Measurements from ENCODE around the gene TRIM2.

TRIM2 gene

DNA sequence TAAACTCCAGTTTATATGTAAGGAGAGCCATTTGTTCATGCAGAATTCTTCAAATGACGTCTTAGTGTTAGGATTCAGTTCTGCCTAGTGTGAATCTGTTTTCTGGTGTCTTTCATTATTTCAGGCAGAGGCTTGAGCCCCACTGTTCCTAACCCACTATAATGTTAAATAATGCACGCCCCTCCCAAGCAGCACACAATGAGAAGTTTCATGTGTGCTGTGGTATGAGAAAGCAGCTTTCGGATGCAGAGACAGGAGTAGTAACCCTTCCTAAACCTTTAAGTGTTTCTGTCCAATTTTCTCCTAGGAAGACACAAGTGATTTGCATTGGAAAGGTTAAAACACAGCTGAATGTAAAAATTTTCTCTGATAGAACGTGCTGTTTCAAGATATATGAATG, 54.5 kb downstream of the TRIM2 start:
- Histone ChIP-seq H3K9me2 (replicated peaks; ENCODE audit: insufficient read depth, low read length) (no peaks in the 10 kb centered on the region), H2AFZ (ENCODE audit: low read length) (no peak overlapping the region), H3K27me3 (replicated peaks; ENCODE audit: insufficient read depth, low read length) (no peaks in the 10 kb centered on the region), H3K9ac (ENCODE audit: low read length) (no peak overlapping the region), H3K4me3 (ENCODE audit: low read length) (no peak overlapping the region), H3K36me3 (replicated peaks; ENCODE audit: insufficient read depth, low read length) (no peaks in the 10 kb centered on the region), H4K20me1 (ENCODE audit: insufficient read depth, low read length) (no peaks in the 10 kb centered on the region), H3K27ac (ENCODE audit: low read length) (no peak overlapping the region), H3K79me2 (ENCODE audit: low read length) (no peaks in the 10 kb centered on the region), H3K9me3 (replicated peaks; ENCODE audit: insufficient read depth, low read length) (no peaks in the 10 kb centered on the region), H3F3A (ENCODE audit: insufficient read depth, low read length) (no peaks in the 10 kb centered on the region), H3K4me2 (ENCODE audit: low read depth, low read length) (no peak overlapping the region), H3K4me1 (ENCODE audit: low read length) (no peaks in the 10 kb centered on the region)
- no peak for TF ChIP-seq EZH2 (optimal IDR thresholded peaks at IDR 0.05; ENCODE audit: low read depth, low read length)
- no peak for TF ChIP-seq EZH2phosphoT487 (IDR thresholded peaks at IDR 0.05; ENCODE audit: low read length)
- TF ChIP-seq, protein P1, sequence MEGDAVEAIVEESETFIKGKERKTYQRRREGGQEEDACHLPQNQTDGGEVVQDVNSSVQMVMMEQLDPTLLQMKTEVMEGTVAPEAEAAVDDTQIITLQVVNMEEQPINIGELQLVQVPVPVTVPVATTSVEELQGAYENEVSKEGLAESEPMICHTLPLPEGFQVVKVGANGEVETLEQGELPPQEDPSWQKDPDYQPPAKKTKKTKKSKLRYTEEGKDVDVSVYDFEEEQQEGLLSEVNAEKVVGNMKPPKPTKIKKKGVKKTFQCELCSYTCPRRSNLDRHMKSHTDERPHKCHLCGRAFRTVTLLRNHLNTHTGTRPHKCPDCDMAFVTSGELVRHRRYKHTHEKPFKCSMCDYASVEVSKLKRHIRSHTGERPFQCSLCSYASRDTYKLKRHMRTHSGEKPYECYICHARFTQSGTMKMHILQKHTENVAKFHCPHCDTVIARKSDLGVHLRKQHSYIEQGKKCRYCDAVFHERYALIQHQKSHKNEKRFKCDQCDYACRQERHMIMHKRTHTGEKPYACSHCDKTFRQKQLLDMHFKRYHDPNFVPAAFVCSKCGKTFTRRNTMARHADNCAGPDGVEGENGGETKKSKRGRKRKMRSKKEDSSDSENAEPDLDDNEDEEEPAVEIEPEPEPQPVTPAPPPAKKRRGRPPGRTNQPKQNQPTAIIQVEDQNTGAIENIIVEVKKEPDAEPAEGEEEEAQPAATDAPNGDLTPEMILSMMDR (IDR thresholded peaks at IDR 0.05; ENCODE audit: low read length) = no peak
- no peak for DNase-seq

DNA sequence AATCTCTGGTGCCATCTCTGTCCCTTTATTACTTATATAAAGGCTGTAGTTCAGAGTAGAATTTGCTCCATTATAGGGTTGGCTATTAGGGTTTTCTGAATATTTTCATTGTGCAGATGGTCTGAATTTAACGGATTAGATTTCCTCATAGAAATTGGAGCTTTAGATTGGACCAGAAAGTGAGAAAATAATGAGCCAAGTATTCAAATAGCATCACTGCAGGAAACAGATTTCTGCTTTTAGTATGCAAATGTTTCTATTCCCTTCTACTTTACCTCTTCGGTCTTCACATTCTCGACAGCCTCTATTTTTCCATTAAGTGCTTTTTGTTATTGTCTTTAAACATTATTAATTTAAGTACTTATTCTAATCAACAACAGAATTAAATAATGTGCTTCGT, 55.4 kb downstream of the TRIM2 start:
- Histone ChIP-seq H3K4me1 (ENCODE audit: low read length) (no peaks in the 10 kb centered on the region), H3K79me2 (ENCODE audit: low read length) (no peaks in the 10 kb centered on the region), H3K27ac (ENCODE audit: low read length) (no peak overlapping the region), H3K4me2 (ENCODE audit: low read depth, low read length) (no peak overlapping the region), H3K9me2 (replicated peaks; ENCODE audit: insufficient read depth, low read length) (no peaks in the 10 kb centered on the region), H3K27me3 (replicated peaks; ENCODE audit: insufficient read depth, low read length) (no peaks in the 10 kb centered on the region), H3K9me3 (replicated peaks; ENCODE audit: insufficient read depth, low read length) (no peaks in the 10 kb centered on the region), H3F3A (ENCODE audit: insufficient read depth, low read length) (no peaks in the 10 kb centered on the region), H3K9ac (ENCODE audit: low read length) (no peak overlapping the region), H3K36me3 (replicated peaks; ENCODE audit: insufficient read depth, low read length) (no peaks in the 10 kb centered on the region), H4K20me1 (ENCODE audit: insufficient read depth, low read length) (no peaks in the 10 kb centered on the region), H3K4me3 (ENCODE audit: low read length) (no peak overlapping the region), H2AFZ (ENCODE audit: low read length) (no peak overlapping the region)
- DNase-seq = no peak
- TF ChIP-seq, protein P1 (IDR thresholded peaks at IDR 0.05; ENCODE audit: low read length) = no peak
- TF ChIP-seq EZH2phosphoT487 (IDR thresholded peaks at IDR 0.05; ENCODE audit: low read length) = no peak
- no peak for TF ChIP-seq EZH2 (optimal IDR thresholded peaks at IDR 0.05; ENCODE audit: low read depth, low read length)

DNA sequence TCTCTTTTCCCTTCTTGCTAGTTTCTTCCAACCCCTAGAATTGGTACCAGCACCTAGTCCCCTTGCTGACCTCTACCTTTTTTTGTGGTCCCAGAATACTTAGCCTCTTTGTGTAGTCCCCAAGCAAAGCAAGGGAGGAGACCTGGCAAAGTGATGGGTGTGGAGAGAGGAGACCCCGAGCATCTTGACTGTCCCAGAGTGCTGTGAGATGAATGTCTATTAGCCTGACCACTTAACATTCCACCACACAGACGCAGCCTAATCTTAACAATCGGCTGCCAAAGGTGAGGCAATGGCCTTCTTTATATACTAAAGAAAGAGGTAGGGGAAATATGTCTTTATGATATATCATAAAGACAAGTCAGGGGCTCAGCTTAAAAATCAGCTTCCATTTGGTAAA, 55.9 kb downstream of the TRIM2 start:
- Histone ChIP-seq H3K9ac (ENCODE audit: low read length) (no peak overlapping the region), H3K27me3 (replicated peaks; ENCODE audit: insufficient read depth, low read length) (no peaks in the 10 kb centered on the region), H3K4me2 (ENCODE audit: low read depth, low read length) (no peak overlapping the region), H3K36me3 (replicated peaks; ENCODE audit: insufficient read depth, low read length) (no peaks in the 10 kb centered on the region), H3K9me3 (replicated peaks; ENCODE audit: insufficient read depth, low read length) (no peaks in the 10 kb centered on the region), H2AFZ (ENCODE audit: low read length) (no peak overlapping the region), H3K4me1 (ENCODE audit: low read length) (no peaks in the 10 kb centered on the region), H3F3A (ENCODE audit: insufficient read depth, low read length) (no peaks in the 10 kb centered on the region), H3K9me2 (replicated peaks; ENCODE audit: insufficient read depth, low read length) (no peaks in the 10 kb centered on the region), H4K20me1 (ENCODE audit: insufficient read depth, low read length) (no peaks in the 10 kb centered on the region), H3K27ac (ENCODE audit: low read length) (no peak overlapping the region), H3K4me3 (ENCODE audit: low read length) (no peak overlapping the region), H3K79me2 (ENCODE audit: low read length) (no peaks in the 10 kb centered on the region)
- DNase-seq = no peak
- TF ChIP-seq, protein P1 (IDR thresholded peaks at IDR 0.05; ENCODE audit: low read length) = no peak
- TF ChIP-seq EZH2 (optimal IDR thresholded peaks at IDR 0.05; ENCODE audit: low read depth, low read length) = no peak
- no peak for TF ChIP-seq EZH2phosphoT487 (IDR thresholded peaks at IDR 0.05; ENCODE audit: low read length)
